D721Med (cell line): ENCODE results near the gene CFAP70.
A peak's percentile ranks its signal among the peaks of the same experiment; 100 is the strongest.

ENCODE experiments used
- DNase-seq: peaks from one replicate; pipeline ENCODE4 v3.0.0; 2011; ENCODE audit warnings: low spot score; ENCODE audit not compliant: insufficient read length
- FAIRE-seq: peaks from 2 replicates; lab custom pipeline; 2011; peaks lifted over from hg19 to GRCh38; lab: Jason Lieb, UNC
- TF ChIP-seq, protein P1 (sequence below): IDR thresholded peaks from 2 replicates; pipeline ENCODE4 v1.5.1; 2012; ENCODE audit warnings: mild to moderate bottlenecking, control low read depth; ENCODE audit not compliant: insufficient read depth; ENCODE audit errors: missing control alignments

CFAP70 gene

DNA sequence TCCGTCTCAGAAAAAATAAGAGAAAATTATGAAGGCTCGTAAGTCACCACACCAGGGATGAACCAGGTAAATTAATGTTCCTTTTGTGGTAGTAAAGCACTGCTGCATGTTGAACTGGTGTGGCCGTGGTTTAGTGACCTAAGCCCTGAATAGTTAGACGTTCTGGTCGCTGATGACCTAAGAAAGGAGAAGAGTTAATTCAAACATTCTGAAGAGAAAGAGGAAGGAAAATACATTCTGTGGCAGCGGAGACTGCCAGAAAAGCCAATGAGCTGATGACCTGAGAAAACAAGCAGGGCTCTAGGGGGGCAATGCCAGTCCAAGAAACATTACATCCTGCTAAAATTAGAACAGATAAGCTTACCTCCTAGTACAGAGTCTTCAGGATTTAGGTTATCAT, 129.1 kb downstream of the CFAP70 start:
- DNase-seq (no peak), FAIRE-seq (no peak)
- TF ChIP-seq, protein P1, sequence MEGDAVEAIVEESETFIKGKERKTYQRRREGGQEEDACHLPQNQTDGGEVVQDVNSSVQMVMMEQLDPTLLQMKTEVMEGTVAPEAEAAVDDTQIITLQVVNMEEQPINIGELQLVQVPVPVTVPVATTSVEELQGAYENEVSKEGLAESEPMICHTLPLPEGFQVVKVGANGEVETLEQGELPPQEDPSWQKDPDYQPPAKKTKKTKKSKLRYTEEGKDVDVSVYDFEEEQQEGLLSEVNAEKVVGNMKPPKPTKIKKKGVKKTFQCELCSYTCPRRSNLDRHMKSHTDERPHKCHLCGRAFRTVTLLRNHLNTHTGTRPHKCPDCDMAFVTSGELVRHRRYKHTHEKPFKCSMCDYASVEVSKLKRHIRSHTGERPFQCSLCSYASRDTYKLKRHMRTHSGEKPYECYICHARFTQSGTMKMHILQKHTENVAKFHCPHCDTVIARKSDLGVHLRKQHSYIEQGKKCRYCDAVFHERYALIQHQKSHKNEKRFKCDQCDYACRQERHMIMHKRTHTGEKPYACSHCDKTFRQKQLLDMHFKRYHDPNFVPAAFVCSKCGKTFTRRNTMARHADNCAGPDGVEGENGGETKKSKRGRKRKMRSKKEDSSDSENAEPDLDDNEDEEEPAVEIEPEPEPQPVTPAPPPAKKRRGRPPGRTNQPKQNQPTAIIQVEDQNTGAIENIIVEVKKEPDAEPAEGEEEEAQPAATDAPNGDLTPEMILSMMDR = no peak

DNA sequence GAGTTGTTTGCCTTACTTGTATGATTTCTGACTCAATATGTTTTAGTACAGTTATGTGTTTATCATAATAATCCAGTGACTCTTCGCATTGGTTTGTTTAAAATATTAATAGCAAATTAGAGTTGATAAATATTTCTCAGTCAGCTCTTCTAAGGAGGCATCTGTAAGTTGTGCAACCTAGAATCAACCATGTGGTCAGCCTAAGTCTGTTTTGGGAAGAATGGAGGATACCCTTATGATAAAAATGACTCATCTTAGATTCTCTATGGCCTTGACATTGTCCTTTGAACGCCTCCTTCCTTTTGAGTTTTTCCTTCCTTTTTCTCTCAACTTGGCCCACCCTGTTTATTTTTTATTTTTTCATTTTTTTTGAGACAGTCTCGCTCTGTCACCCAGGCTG, 130.4 kb downstream of the CFAP70 start:
- DNase-seq = no peak
- no peak for FAIRE-seq
- TF ChIP-seq, protein P1 = no peak

DNA sequence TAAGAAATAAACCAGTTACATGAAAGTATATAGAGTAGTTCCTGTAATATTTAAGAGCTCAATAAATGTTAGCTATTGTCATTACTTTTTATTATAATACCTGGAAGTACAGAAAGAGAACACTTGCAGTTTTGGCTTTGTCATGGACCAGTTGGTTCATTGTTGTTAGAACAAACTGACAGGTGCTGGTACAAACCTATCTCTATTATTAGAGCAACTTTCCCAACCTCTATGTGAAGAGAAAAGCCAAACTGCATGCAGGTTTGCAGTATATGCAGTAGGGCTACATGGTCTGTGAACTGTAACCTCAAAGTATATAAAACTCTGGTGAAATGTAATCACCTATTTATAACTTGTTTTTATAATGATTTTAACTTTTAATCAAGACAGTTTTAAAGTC, 132.0 kb downstream of the CFAP70 start:
- TF ChIP-seq, protein P1 = no peak
- no peak for DNase-seq
- FAIRE-seq = no peak

DNA sequence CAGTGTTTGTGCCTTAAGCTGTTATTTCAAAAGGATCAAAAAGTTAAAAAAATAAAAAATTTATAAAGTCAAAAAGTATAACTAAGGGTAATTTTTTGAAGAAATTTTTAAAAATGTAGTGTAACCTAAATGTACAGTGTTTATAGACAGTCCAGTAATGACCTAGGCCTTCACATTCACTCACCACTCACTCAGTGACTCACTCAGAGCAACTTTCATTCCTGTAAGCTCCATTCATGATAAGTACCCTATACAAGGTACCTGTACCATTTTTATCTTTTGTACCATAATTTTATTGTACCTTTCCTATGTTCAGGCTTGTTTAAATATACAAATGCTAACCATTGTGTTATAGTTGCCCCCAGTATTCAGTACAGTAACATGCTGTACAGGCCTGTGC, 133.1 kb downstream of the CFAP70 start:
- DNase-seq = no peak
- TF ChIP-seq, protein P1 = no peak
- no peak for FAIRE-seq

DNA sequence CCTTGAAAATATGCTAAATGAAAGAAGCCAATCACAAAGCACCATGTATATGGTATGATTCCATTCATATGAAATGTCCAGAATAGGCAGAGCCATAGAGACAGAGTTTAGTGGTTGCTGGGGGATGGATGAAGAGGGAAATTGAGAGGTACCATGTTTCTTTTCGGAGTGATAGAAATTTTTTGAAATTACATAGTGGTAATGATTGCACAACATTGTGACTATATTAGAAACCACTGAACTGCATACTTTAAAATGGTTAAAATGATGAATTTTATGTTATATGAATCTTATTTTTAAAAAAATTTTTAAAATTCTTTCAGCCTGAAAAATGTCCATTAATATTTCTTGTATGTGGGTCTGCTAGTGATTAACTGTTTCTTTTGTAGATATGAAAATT, 137.7 kb downstream of the CFAP70 start:
- DNase-seq (no peak), FAIRE-seq (no peak)
- TF ChIP-seq, protein P1 = no peak

DNA sequence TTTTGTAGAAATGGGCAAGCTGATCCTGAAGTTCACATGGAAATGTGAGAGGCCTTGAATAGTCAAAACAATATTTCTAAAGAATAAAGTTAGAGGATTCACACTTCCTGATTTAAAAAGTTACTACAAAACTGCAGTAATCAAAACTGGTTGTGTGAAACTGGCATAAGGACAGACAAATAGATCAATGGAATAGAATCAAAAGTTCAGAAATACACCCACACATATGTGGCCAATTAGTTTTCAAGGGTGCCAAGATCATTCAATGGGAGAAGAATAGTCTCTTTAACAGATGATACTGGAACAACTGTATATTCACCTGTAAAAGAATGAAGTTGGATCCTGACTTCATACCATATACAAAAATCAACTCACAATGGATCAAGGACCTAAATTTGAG, 139.3 kb downstream of the CFAP70 start:
- TF ChIP-seq, protein P1 = no peak
- DNase-seq (no peak), FAIRE-seq (no peak)

DNA sequence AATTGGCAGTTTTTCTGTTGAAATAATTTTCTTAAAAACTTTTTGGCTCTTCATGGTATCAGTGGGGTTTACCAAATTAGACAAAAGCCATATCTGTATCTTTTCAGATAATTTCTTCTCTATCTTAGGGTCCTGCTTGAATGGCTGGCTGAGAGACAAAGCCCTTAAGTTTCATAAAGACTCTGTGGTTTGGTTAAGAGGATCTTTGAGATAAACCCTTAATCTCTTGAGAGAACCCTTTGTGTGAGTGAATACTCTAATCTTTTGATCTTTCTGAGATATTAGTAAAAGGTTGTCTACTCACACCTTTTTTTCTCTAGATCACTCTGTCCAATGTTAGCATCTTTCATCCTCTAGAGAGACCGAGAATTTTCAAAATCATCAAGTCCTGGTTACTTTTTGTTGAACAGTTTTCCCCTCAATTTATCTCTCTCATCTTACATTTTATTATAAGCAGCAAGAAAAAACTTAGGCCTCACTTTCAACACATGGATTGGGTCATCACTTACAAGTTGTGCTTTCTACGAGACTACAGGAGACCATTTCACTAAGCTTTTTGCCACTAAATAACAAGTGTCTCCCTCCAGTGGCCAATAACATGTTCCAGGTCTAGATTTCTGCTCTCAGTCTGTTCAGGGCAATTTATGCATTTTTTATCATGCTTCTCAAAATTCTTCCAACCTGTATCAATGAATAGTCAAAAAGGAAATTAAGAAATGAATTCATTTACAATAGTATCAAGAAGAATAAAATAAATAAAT, 140.1 kb downstream of the CFAP70 start:
- TF ChIP-seq, protein P1 = peak; percentile 20
- DNase-seq (peak; percentile 53), FAIRE-seq (peak; percentile 97)
